ENCODE results near the gene TCP11L2. TPM values are rescaled to one million over a fixed set of nuclear protein-coding genes. Genes with fewer than 3 reads are reported as not detected.

The TCP11L2 gene
- total and polyA plus RNA-seq, 2 of the 8 experiments (the other 6 are each of a cell fraction or from before 2014, with no cell fraction given) = 2.1 to 7.1 TPM

DNA sequence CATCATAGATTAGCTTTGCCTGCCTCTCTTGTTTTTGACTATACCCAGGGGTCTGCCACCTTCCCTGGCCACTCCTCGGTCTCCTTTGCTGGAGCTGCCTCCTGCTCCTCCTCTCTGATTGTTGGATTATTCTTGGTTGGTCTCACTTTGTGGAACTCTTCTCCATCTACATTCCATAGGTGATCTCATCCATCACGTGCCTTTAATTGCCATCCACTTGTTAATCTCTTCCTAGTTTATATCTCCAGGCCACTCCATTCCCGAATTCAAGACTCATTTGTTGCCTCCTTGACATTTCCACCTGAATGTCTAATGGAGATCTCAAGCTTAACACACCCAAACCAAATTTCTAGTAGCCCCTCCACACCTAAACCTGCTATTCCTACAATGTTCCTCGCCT lies 60.4 kb downstream of the TCP11L2 start (continued):
- no peak for TF ChIP-seq SIN3A (conservative IDR thresholded peaks at IDR 0.05 in 1 of 2, IDR thresholded peaks at IDR 0.05 in 1 of 2; ENCODE audit: low read depth in 1 of 2, low read length in 2 of 2)
- TF ChIP-seq ATF2 (IDR thresholded peaks at IDR 0.05; ENCODE audit: low read length) = no peak
- TF ChIP-seq SP2 (IDR thresholded peaks at IDR 0.05; ENCODE audit: low read length) = no peak
